ENCODE results near the gene CFAP97D2. TPM values are rescaled to one million over a fixed set of nuclear protein-coding genes. Genes with fewer than 3 reads are reported as not detected.

The CFAP97D2 gene
- total and polyA plus RNA-seq, 2 donors (not counting 3 experiments of a cell fraction or from before 2014, with no cell fraction given) = not detected

DNA sequence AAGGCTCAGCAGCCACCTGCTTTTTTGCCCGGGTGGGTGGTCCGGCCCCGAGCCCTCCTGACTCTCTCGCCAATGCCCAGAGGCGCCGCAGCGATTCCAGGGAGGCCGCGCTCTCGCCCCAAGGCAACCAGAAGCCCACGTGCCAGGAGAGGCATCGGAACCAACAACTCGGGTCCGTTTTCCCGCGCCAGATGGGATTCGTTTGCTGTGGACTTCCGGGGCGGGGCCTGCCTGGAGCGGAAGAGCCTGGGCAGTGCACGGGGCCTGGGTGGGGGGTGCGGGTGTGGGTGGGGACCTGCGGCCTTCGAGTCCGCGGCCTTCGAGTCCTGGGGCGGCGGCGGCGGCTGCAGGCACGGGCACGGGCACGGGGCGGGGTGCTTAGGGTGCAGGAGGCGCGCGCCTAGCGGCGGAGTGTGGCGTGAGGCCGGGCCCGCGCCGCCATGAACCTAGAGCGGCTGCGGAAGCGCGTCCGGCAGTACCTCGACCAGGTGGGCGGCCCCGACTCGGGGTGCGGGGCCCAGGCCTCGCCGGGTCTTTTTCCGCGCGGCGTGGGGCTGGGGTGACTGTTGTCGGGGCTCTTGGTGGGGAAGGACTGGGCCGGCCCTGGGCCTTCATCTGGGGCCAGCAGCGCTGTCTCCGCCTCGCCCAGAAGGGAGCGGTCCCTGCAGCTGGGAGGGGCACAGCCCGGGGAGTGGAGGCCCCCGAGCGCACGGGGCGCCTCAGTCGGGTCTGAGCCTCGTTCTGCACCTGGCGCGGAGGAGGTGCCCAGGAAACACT, 55.8 kb downstream of the CFAP97D2 start, which contains the start of gene CDC16:
TSS of gene CDC16 (plus strand) at position 253 of the 777 bp plus-strand sequence. CDS start at position 441, 188 bp downstream.
- BruUV-seq (replicated peaks) = no TSS peak
- CTCF ChIA-PET = no interaction called here
- no peaks in the 10 kb centered on the region for H4K20me1 ChIP-seq (replicated peaks; ENCODE audit: control insufficient read depth, extremely low read depth, insufficient read depth, low read length)
- no peaks in the 10 kb centered on the region for H3K9me3 ChIP-seq (replicated peaks; ENCODE audit: control insufficient read depth, insufficient read depth, low read length)
- peaks cover 14 to 21% of the 10 kb centered on the region in 2 experiments for H3K27me3 ChIP-seq (ENCODE audit: control insufficient read depth in 2 of 2, insufficient read depth in 2 of 2, low read length in 2 of 2)
- H3K9me1 ChIP-seq (replicated peaks; ENCODE audit: control insufficient read depth, extremely low read depth, insufficient read depth, low read length) = no peaks in the 10 kb centered on the region
- TF ChIP-seq GATA2 (IDR thresholded peaks at IDR 0.05; ENCODE audit: insufficient read depth, insufficient read length, low read depth, low read length) = no peak
- no peak for TF ChIP-seq FOS (IDR thresholded peaks at IDR 0.05; ENCODE audit: borderline replicate concordance, insufficient read depth, low read length)
- TF ChIP-seq, protein P1, sequence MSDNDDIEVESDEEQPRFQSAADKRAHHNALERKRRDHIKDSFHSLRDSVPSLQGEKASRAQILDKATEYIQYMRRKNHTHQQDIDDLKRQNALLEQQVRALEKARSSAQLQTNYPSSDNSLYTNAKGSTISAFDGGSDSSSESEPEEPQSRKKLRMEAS (IDR thresholded peaks at IDR 0.05; ENCODE audit: insufficient read depth, insufficient read length) = peak; percentile 91
- TF ChIP-seq, protein P2, sequence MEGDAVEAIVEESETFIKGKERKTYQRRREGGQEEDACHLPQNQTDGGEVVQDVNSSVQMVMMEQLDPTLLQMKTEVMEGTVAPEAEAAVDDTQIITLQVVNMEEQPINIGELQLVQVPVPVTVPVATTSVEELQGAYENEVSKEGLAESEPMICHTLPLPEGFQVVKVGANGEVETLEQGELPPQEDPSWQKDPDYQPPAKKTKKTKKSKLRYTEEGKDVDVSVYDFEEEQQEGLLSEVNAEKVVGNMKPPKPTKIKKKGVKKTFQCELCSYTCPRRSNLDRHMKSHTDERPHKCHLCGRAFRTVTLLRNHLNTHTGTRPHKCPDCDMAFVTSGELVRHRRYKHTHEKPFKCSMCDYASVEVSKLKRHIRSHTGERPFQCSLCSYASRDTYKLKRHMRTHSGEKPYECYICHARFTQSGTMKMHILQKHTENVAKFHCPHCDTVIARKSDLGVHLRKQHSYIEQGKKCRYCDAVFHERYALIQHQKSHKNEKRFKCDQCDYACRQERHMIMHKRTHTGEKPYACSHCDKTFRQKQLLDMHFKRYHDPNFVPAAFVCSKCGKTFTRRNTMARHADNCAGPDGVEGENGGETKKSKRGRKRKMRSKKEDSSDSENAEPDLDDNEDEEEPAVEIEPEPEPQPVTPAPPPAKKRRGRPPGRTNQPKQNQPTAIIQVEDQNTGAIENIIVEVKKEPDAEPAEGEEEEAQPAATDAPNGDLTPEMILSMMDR (IDR thresholded peaks at IDR 0.05; ENCODE audit: extremely low read depth in 1 of 2, insufficient read depth in 1 of 2, low read depth in 1 of 2, low read length in 2 of 2) = peak in 1 of 2 donors; percentile 29
- TF ChIP-seq MYC (IDR thresholded peaks at IDR 0.05; ENCODE audit: low read depth, low read length) = peak; percentile 58
- TF ChIP-seq POLR2A (IDR thresholded peaks at IDR 0.05; ENCODE audit: low read depth, low read length) = no peak
- TF ChIP-seq EZH2 (IDR thresholded peaks at IDR 0.05; ENCODE audit: borderline replicate concordance, low read depth, low read length, severe bottlenecking) = no peak
- peak; percentile 67 for TF ChIP-seq POLR2AphosphoS5 (IDR thresholded peaks at IDR 0.05; ENCODE audit: insufficient read depth, low read depth, low read length)
- no peak for TF ChIP-seq JUN (IDR thresholded peaks at IDR 0.05; ENCODE audit: borderline replicate concordance, insufficient read depth, insufficient read length, low read depth)
- peak within 1 kb of the TSS; percentile 95 for H2AFZ ChIP-seq (ENCODE audit: low read depth, low read length)
- H3K4me1 ChIP-seq (ENCODE audit: control insufficient read depth, extremely low read depth, insufficient read depth, low read length) = peaks cover 6% of the 10 kb centered on the region
- H3K9ac ChIP-seq (replicated peaks; ENCODE audit: extremely low read depth, insufficient read depth, low read length) = peak within 1 kb of the TSS; percentile 35
- FAIRE-seq (peak; percentile 83), DNase-seq (ENCODE audit: low read depth, low spot score) (peak; percentile 76)
- POLR2A ChIA-PET = no interaction called here
- dilution Hi-C loops (cut with MboI; ENCODE audit: extremely low pct_ligation_motif_present, low sequenced_read_pairs) = no loop called here
- H3K4me2 ChIP-seq (ENCODE audit: insufficient read depth, low read length) = peak within 1 kb of the TSS; percentile 89
- H3K4me3 ChIP-seq (replicated peaks in 1 of 3; ENCODE audit: insufficient read depth in 1 of 3, low read depth in 1 of 3, low read length in 3 of 3) = peak within 1 kb of the TSS; percentile 57 to 96 (median 85)
- intact Hi-C loops (cut with micrococcal nuclease) = loop anchor here (2.0 kb wide), 1 partner anchor 284 kb away; no protein-coding TSS in a partner anchor
- peaks cover 12% of the 10 kb centered on the region in 2 experiments for H3K36me3 ChIP-seq (ENCODE audit: control insufficient read depth in 2 of 2, extremely low read depth in 1 of 2, insufficient read depth in 2 of 2, low read length in 2 of 2)
- peaks cover 25% of the 10 kb centered on the region for H3K79me2 ChIP-seq (ENCODE audit: control insufficient read depth, insufficient read depth, low read length)
- peak within 1 kb of the TSS; percentile 3 for H3K27ac ChIP-seq (ENCODE audit: insufficient read depth, low read depth, low read length)

Data from endothelial cell of umbilical vein (primary cell).